KMS-11 (cell line): ENCODE results near the gene SLC2A10.

ENCODE experiments used
- H2AFZ ChIP-seq: fragments of 200-600 bp; sonication (generic); 2 replicates; pipeline ENCODE4 v1.6.1; 2016; ENCODE audit warnings: antibody characterized with exemption, mixed run types, low read depth
- H3K27ac ChIP-seq: fragments of 200-600 bp; sonication (generic); 2 replicates; pipeline ENCODE4 v1.6.1; 2016; ENCODE audit warnings: mild to moderate bottlenecking, mixed run types
- H3K27me3 ChIP-seq: fragments of 200-600 bp; sonication (generic); 2 replicates; pipeline ENCODE4 v1.6.1; 2017; ENCODE audit warnings: mild to moderate bottlenecking, low read depth, mixed run types, moderate library complexity; ENCODE audit not compliant: insufficient read depth
- H3K36me3 ChIP-seq: fragments of 200-600 bp; sonication (generic); 2 replicates; pipeline ENCODE4 v1.6.1; 2017; ENCODE audit warnings: mild to moderate bottlenecking, mixed run types; ENCODE audit not compliant: insufficient read depth
- H3K4me1 ChIP-seq: fragments of 200-600 bp; sonication (generic); 2 replicates; pipeline ENCODE4 v1.6.1; 2016; ENCODE audit warnings: mild to moderate bottlenecking, low read depth, mixed run types; ENCODE audit not compliant: poor library complexity, severe bottlenecking
- H3K4me2 ChIP-seq: fragments of 200-600 bp; sonication (generic); 2 replicates; pipeline ENCODE4 v1.7.0; 2016; ENCODE audit warnings: mild to moderate bottlenecking, mixed run types
- H3K4me3 ChIP-seq: fragments of 200-600 bp; sonication (generic); IDR thresholded peaks from 2 replicates; pipeline ENCODE4 v1.6.1; 2017; ENCODE audit warnings: low read depth, low read length, mixed read lengths; ENCODE audit not compliant: insufficient read depth
- H3K79me2 ChIP-seq: fragments of 200-600 bp; sonication (generic); 2 replicates; pipeline ENCODE4 v1.6.1; 2016; ENCODE audit warnings: low read depth, mixed run types; ENCODE audit not compliant: insufficient read depth
- H3K9ac ChIP-seq: fragments of 200-600 bp; sonication (generic); 2 replicates; pipeline ENCODE4 v1.6.1; 2016; ENCODE audit warnings: mild to moderate bottlenecking, mixed run types
- H4K20me1 ChIP-seq: fragments of 200-600 bp; sonication (generic); 2 replicates; pipeline ENCODE4 v1.6.1; 2016; ENCODE audit warnings: mild to moderate bottlenecking, mixed run types; ENCODE audit not compliant: insufficient read depth
- TF ChIP-seq, protein P1 (sequence below): fragments of 200-600 bp; sonication (generic); conservative IDR thresholded peaks from 2 replicates; pipeline ENCODE4 v1.6.1; 2017; ENCODE audit warnings: low read depth, mild to moderate bottlenecking, antibody characterized with exemption, low read length, moderate library complexity, mixed read lengths

Gene SLC2A10

DNA sequence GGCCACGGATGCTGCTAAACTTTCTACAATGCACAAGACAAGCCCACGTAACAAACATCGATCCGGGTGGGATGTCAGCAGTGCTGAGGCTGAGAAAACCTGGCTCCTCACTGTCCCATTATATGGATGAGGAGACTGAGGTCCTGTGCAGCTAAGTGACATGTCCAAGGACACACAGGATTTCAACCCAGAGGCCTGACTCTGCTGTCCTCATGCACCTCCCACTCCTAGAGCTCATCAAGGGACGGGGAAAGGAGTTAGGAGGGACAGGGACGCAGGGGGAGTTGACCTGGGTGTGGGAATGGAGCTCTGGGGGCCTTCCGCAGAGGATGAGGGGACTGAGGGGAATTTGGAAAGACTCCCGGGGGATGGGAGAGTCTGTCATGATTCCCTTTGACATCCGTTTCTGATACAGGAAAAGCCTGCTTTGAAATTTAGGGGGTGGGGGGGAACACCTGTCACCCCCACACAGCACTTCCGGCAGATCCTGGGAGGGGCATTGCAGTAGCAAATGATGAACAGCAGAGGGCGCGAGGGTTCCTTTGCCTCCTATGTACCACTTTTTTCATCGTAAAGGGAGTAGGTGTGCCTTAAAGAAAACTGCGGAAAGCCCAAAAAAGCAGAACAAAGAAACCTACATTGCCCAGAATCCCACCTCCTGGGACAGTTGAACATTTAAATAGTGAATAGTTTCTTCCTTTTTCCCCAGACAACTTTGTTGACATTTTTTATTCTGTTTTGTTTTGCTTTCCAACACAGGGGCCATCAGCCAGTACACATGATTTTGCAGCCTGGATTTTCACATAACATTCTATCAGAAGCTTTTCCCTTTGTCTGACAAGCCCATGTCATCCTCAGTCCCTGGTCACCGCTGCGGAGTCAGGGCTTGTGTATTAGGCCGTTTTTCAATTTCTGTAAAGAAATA lies 48.6 kb downstream of the SLC2A10 start:
- TF ChIP-seq, protein P1, sequence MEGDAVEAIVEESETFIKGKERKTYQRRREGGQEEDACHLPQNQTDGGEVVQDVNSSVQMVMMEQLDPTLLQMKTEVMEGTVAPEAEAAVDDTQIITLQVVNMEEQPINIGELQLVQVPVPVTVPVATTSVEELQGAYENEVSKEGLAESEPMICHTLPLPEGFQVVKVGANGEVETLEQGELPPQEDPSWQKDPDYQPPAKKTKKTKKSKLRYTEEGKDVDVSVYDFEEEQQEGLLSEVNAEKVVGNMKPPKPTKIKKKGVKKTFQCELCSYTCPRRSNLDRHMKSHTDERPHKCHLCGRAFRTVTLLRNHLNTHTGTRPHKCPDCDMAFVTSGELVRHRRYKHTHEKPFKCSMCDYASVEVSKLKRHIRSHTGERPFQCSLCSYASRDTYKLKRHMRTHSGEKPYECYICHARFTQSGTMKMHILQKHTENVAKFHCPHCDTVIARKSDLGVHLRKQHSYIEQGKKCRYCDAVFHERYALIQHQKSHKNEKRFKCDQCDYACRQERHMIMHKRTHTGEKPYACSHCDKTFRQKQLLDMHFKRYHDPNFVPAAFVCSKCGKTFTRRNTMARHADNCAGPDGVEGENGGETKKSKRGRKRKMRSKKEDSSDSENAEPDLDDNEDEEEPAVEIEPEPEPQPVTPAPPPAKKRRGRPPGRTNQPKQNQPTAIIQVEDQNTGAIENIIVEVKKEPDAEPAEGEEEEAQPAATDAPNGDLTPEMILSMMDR, result peak; percentile 99
- Histone ChIP-seq H3K36me3 (no peaks in the 10 kb centered on the region), H3K79me2 (no peaks in the 10 kb centered on the region), H3K9ac (no peak overlapping the region), H3K27me3 (no peaks in the 10 kb centered on the region), H4K20me1 (no peaks in the 10 kb centered on the region), H3K4me1 (peaks cover 2% of the 10 kb centered on the region), H3K27ac (no peak overlapping the region), H3K4me3 (no peak overlapping the region), H2AFZ (no peak overlapping the region), H3K4me2 (0 out of 2 replicates have a peak overlapping the region, but pooled peaks have one; percentile 10)

DNA sequence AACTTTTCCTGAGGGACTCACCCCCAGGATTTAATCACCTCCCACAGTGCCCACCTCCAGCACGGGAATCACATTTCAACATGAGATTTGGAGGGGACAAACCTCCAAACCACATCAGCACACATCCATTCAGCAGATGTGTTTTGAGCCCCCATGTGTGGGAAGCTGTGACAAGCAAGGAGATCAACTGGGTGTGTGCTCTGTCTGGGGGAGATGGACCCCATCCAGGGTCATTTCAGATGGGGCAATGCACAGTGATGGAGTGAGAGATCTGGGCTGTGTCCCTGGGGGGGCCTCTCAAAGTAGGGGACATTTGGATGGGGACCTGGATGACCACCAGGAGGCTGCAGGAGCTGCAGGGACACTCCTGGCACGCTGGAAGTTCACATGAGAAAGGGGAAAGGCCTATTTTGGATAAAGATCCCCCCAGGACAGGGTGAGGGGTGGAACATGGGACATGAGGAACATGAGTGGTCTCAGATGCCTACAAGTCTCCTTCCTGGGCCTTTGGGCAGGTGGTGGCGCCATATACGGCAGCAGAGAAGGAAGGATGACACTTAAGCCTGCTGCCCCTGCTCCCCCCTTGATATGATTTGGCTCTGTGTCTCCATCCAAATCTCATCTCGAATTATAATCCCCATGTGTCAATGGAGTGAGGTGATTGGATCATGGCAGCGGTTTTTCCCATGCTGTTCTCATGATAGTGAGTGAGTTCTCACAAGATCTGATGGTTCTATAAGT lies 49.6 kb downstream of the SLC2A10 start:
- no peak overlapping the region for H3K9ac ChIP-seq
- H2AFZ ChIP-seq, result no peak overlapping the region
- H3K4me2 ChIP-seq, result no peak overlapping the region
- no peak overlapping the region for H3K4me3 ChIP-seq
- H3K4me1 ChIP-seq, result peaks cover 2% of the 10 kb centered on the region
- no peaks in the 10 kb centered on the region for H4K20me1 ChIP-seq
- H3K79me2 ChIP-seq, result no peaks in the 10 kb centered on the region
- no peak overlapping the region for H3K27ac ChIP-seq
- H3K36me3 ChIP-seq, result no peaks in the 10 kb centered on the region
- TF ChIP-seq, protein P1, result no peak
- H3K27me3 ChIP-seq, result no peaks in the 10 kb centered on the region

DNA sequence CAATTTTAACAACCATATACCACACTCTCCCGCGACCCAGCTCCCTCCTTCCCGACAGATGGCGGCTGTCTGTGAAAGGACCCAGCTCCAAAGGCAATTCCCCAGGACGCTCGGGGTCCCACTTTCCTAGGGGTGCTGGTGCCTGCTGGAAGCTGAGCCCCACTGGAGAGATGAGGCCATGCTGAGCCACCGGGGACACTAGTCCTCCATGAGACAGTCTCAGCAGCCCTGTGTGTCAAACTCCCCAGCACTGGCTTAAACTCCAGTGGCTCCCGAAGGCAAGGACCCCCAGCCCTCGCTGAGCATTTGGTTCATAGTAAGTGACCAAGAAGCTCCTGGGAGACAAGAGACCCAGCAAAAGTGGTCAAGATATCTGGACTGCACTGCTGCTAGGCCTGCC lies 52.1 kb downstream of the SLC2A10 start:
- no peak overlapping the region for H2AFZ ChIP-seq
- H3K9ac ChIP-seq, result no peak overlapping the region
- H3K36me3 ChIP-seq, result no peaks in the 10 kb centered on the region
- TF ChIP-seq, protein P1, result no peak
- no peaks in the 10 kb centered on the region for H4K20me1 ChIP-seq
- H3K79me2 ChIP-seq, result no peaks in the 10 kb centered on the region
- H3K27me3 ChIP-seq, result no peaks in the 10 kb centered on the region
- no peak overlapping the region for H3K4me2 ChIP-seq
- H3K4me1 ChIP-seq, result peaks cover 2% of the 10 kb centered on the region
- no peak overlapping the region for H3K4me3 ChIP-seq
- no peak overlapping the region for H3K27ac ChIP-seq

DNA sequence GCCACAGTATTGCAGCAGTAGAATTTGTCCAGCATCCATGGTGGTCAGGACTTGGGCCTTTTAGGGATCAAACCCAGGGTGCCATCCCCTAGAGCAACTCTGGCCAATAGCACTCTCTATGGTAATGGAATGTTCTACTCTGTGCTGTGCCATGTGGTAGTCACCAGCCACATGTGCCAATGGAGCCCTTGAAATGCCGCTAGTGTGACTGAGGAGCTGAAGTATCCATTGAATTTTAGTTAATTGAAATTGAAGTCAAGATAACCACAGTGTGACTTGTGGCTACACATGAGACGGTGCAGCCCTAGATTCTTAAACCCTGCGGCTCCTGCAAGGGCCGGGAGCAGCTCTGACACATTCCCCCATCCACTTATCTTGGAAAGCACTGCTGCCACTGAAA lies 54.6 kb downstream of the SLC2A10 start:
- Histone ChIP-seq H3K4me1 (no peaks in the 10 kb centered on the region), H3K4me2 (no peak overlapping the region), H3K27ac (no peak overlapping the region), H3K4me3 (no peak overlapping the region), H3K9ac (no peak overlapping the region), H4K20me1 (no peaks in the 10 kb centered on the region), H3K79me2 (no peaks in the 10 kb centered on the region), H2AFZ (no peak overlapping the region), H3K27me3 (no peaks in the 10 kb centered on the region), H3K36me3 (no peaks in the 10 kb centered on the region)
- TF ChIP-seq, protein P1, result no peak
